Fibroblast of the aortic adventitia (primary cell): ENCODE measurements around the gene TMEM232. TPM values are rescaled to one million over a fixed set of nuclear protein-coding genes. Genes with fewer than 3 reads are reported as not detected.

Experiments used
- DNase-seq: peaks from one replicate; pipeline ENCODE4 v3.0.0-alpha.2; 2010; ENCODE audit warnings: low read depth
- H3K4me3 ChIP-seq: 2 replicates; pipeline ENCODE4 v1.5.1; 2011; ENCODE audit warnings: low read depth, mild to moderate bottlenecking, control low read depth, low read length, moderate library complexity
- total RNA-seq: library from RNA; depleted of rRNA; stranded (reverse); fragments of >200 nt; gene quantifications from 2 replicates; pipeline ENCODE4 v1.2.3, GENCODE V29; 2012; ENCODE audit warnings: low replicate concordance
- TF ChIP-seq, protein P1 (sequence below): IDR thresholded peaks from 2 replicates; pipeline ENCODE4 v1.5.1; 2011; ENCODE audit warnings: mild to moderate bottlenecking, low read length, control low read depth, inconsistent platforms; ENCODE audit not compliant: insufficient read depth

The TMEM232 gene
- total RNA-seq, 1 donor: 4.7 TPM

DNA sequence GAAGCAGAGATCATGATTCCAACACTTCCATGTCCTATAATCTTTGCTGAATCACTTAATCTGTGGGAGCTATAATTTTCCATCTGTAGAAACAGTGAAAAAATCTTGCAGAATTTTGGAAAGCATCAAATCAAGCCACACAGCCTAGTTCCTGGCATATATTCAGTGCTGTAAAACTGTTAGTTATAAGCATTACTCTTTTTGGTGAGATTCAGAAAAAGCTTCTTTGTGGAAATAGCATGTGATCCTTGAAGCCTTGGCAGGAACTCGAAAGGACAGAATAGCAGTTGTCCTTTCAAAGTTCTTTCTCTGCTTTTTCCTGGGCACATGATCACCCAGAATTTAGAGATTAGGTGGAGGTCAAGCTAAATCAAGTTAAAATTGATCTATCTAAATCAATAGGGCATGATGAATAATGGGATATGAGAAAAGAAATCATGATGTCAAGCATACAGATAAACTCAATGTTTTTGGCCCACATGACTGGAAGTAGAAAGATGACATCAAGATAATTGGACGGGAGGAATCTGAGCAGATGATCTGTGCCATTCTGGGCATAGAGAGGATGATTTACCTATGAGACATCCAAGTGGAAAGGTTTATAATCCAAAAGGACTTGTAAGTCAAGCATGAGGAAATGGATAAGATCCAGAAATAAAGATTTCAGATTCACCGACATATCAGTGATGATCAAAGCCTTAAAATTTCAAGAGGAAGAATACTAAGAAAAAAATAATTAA is 73.1 kb downstream of the TMEM232 start:
- TF ChIP-seq, protein P1, sequence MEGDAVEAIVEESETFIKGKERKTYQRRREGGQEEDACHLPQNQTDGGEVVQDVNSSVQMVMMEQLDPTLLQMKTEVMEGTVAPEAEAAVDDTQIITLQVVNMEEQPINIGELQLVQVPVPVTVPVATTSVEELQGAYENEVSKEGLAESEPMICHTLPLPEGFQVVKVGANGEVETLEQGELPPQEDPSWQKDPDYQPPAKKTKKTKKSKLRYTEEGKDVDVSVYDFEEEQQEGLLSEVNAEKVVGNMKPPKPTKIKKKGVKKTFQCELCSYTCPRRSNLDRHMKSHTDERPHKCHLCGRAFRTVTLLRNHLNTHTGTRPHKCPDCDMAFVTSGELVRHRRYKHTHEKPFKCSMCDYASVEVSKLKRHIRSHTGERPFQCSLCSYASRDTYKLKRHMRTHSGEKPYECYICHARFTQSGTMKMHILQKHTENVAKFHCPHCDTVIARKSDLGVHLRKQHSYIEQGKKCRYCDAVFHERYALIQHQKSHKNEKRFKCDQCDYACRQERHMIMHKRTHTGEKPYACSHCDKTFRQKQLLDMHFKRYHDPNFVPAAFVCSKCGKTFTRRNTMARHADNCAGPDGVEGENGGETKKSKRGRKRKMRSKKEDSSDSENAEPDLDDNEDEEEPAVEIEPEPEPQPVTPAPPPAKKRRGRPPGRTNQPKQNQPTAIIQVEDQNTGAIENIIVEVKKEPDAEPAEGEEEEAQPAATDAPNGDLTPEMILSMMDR: no peak
- H3K4me3 ChIP-seq: no peak overlapping the region
- no peak for DNase-seq

DNA sequence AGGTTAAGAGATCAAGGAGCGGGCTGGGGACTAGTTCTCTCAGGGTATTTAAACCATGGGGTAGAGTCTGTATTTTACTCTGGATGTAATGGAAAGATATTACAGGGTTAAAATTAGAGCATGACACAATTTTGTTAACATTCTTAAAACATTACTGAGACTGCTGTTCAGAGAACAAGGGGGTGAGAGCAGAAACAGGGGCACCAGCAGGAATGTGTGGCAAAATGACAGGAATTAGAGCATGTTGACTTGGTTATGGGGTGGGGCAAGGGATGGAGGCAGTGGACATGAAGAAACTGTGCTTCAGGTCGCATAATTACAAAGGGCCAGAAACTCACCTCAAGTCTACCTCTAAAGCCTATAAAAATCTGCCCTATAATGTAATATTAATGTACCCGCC is 75.0 kb downstream of the TMEM232 start:
- no peak overlapping the region for H3K4me3 ChIP-seq
- TF ChIP-seq, protein P1: no peak
- DNase-seq: no peak

DNA sequence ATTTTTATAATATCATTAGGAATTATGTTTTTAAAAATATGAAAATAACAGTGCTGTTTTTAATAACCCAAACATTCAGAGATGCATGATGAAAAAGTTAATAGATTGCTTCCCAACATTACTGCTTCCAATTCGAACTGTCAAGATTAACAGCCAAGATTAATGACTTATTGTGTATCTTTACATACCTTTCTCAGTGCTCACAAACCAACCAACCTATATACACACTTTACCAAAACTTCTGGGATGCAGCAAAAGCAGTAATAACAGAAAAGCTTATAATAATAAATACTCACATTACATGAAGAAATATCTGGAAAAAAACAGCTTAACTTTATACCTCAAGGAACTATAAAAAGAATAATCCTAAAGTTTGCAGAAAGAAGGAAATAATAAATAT is 82.1 kb downstream of the TMEM232 start:
- TF ChIP-seq, protein P1: no peak
- H3K4me3 ChIP-seq: no peak overlapping the region
- DNase-seq: no peak

DNA sequence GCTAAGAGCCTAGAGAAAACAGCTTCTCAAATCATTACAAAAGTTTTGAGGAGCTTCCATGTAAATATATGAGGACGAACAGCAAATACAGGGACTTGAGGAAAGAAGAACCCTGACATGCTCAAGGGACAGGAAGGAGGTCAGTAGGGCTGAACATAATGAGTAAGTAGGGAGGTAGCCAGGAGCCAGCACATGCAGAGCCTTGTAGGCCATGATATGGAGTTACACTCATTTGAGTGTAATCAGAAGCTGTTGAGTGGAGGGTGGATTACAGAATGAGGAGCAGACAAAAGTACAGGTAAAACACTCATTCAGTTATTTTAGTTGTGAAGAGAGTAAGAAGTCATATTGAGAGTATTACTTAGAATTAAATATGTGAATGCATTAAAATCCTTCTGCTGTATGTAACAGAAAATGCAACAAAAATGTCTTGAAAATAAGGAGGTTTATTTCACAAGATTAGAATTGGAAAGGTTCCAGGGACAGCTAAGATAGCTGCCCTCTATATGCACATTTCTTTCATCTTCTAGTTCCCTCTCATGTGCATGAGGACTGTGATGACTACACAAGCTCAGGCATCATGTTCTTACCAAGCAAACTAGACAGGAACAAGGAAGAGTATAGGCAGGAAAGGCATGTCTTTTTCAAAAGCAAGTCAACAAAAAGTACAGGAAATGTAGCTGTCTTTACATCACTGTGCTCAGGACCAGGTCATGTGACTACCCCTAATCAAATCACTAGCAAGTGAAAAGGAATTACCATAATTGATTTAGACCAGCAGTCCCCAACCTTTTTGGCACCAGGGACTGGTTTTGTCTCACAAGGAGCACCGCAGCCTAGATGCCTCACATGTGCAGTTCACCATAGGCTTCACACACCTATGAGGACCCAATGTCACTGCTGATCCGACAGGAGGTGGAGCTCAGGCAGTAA is 87.2 kb downstream of the TMEM232 start:
- no peak for DNase-seq
- TF ChIP-seq, protein P1: no peak
- no peak overlapping the region for H3K4me3 ChIP-seq

DNA sequence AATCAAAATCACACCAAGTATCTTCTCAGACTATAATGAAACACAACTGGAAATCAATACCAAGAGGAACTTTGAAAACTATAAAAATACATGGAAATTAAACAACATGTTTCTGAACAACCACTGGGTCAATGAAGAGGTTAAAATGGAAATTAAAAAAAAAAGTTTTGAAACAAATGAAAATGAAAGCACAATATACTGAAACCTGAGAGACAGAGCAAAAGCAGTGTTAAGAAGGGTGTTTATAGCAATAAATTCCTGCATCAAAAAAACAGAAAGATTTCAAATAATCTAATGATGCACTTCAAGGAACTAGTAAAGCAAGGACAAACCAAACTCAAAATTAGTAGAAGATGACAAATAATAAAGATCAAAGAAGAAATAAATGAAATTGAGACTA is 92.0 kb downstream of the TMEM232 start:
- no peak for DNase-seq
- TF ChIP-seq, protein P1: no peak
- no peak overlapping the region for H3K4me3 ChIP-seq

DNA sequence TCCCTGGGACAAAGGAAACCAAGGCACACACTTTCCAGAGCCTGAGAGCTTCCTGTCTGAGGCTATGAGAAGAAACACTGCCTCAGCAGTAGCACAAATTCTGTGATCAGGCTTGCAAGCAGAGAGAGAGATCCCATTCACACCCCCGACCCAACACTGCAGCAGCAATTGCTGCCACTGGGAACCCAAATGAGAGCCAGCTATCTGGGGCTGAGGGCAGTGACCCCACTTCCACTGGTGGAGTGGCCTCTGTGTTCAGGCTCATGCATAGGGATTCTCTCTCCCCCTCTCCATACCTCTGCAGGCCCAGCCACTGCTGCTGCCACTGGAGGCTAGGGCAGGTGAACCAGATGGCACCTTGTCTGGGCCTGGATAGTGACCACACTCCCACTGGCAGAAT is 95.2 kb downstream of the TMEM232 start:
- no peak overlapping the region for H3K4me3 ChIP-seq
- TF ChIP-seq, protein P1: no peak
- no peak for DNase-seq
